HG03280 (cell line): ENCODE data around the gene SIAE.

Experiments
- ATAC-seq: cut with Tn5 transposase; IDR thresholded peaks from one replicate; pipeline ENCODE4 v1.9.1; 2021; ENCODE audit warnings: mild to moderate bottlenecking, moderate library complexity; ENCODE audit not compliant: unreplicated experiment

SIAE gene

GRCh38 chr11:124667601-124668000, 5.9 kb downstream of the SIAE start:
- no peak for ATAC-seq

- ATAC-seq, result no peak
Observed at GRCh38 chr11:124663861-124664260, 9.7 kb downstream of the SIAE start.

- ATAC-seq, result no peak
Observed at GRCh38 chr11:124662106-124662505, 11.4 kb downstream of the SIAE start.

- no peak for ATAC-seq
Observed at GRCh38 chr11:124661553-124661952, 12.0 kb downstream of the SIAE start.

GRCh38 chr11:124658986-124659385, 14.6 kb downstream of the SIAE start:
- no peak for ATAC-seq

GRCh38 chr11:124658501-124658900, 15.0 kb downstream of the SIAE start:
- no peak for ATAC-seq

GRCh38 chr11:124657904-124658303, 15.6 kb downstream of the SIAE start:
- no peak for ATAC-seq

GRCh38 chr11:124656774-124657630, 16.5 kb downstream of the SIAE start:
- no peak for ATAC-seq

GRCh38 chr11:124648610-124649009, 24.9 kb downstream of the SIAE start:
- ATAC-seq, result no peak

GRCh38 chr11:124646148-124646547, 27.4 kb downstream of the SIAE start:
- ATAC-seq, result no peak

GRCh38 chr11:124644426-124645280, 28.9 kb downstream of the SIAE start:
- ATAC-seq, result peak; percentile 55

GRCh38 chr11:124643605-124644425, 29.7 kb downstream of the SIAE start:
- ATAC-seq, result no peak

GRCh38 chr11:124643042-124643604, 30.4 kb downstream of the SIAE start:
- ATAC-seq, result no peak

GRCh38 chr11:124642628-124643027, 30.9 kb downstream of the SIAE start:
- ATAC-seq, result no peak

- no peak for ATAC-seq
Observed at GRCh38 chr11:124640666-124641065, 32.9 kb downstream of the SIAE start.

GRCh38 chr11:124639186-124639585, 34.4 kb downstream of the SIAE start:
- no peak for ATAC-seq

GRCh38 chr11:124638500-124638899, 35.0 kb downstream of the SIAE start:
- ATAC-seq, result no peak

GRCh38 chr11:124635932-124636331, 37.6 kb downstream of the SIAE start:
- ATAC-seq, result no peak

- no peak for ATAC-seq
Observed at GRCh38 chr11:124633355-124633754, 40.2 kb downstream of the SIAE start.

- ATAC-seq, result no peak
Observed at GRCh38 chr11:124629961-124630360, 43.6 kb downstream of the SIAE start.

- no peak for ATAC-seq
Observed at GRCh38 chr11:124627546-124627945, 46.0 kb downstream of the SIAE start.
